Lower lobe of right lung (tissue), 2 donors: Measurements from ENCODE around the gene UPF2. TPM values are rescaled to one million over a fixed set of nuclear protein-coding genes. Genes with fewer than 3 reads are reported as not detected.

Experiments
- ATAC-seq, 2 donors: fragments of 200-7000 bp; cut with Tn5 transposase; one replicate each; pipeline ENCODE4 v1.9.1; 2020 to 2022; ENCODE audit warnings: mild to moderate bottlenecking in 2 of 2, moderate library complexity in 2 of 2
- DNase-seq: peaks from one replicate; pipeline ENCODE4 v3.0.0-alpha.2; 2020
- H3K27ac ChIP-seq: fragments of 200-600 bp; one replicate; pipeline ENCODE4 v1.8.0; 2022
- H3K27me3 ChIP-seq: fragments of 200-600 bp; one replicate; pipeline ENCODE4 v1.8.0; 2022; ENCODE audit warnings: low read depth
- H3K36me3 ChIP-seq: fragments of 200-600 bp; one replicate; pipeline ENCODE4 v1.8.0; 2022; ENCODE audit warnings: mild to moderate bottlenecking
- H3K4me1 ChIP-seq: fragments of 200-600 bp; one replicate; pipeline ENCODE4 v1.8.0; 2022
- H3K4me3 ChIP-seq: fragments of 200-600 bp; one replicate; pipeline ENCODE4 v1.8.0; 2022; ENCODE audit warnings: mild to moderate bottlenecking
- H3K9me3 ChIP-seq: fragments of 200-600 bp; one replicate; pipeline ENCODE4 v1.8.0; 2022
- CTCF ChIP-seq: fragments of 200-600 bp; IDR thresholded peaks from one replicate; pipeline ENCODE4 v1.8.0; 2022; ENCODE audit warnings: antibody characterized with exemption, mild to moderate bottlenecking
- intact Hi-C: fragments of 100-400 bp; cut with DNase I; formaldehyde crosslinking; loops from one replicate; pipeline ENCODE4 v1.11.0; 2022
- total RNA-seq: library from RNA; stranded (reverse); fragmentation: NEBNext Ultra II Directional; extraction: Animal tissue kit (Norgen Biotek cat#: 25700); gene quantifications from one replicate; pipeline ENCODE4 v1.2.1, GENCODE V29; 2021
- donor health status: DM: no; HTN: yes; CAD: no; lungs with severe emphysema.

The UPF2 gene
- total RNA-seq, 1 donor from 2014 or later, result 21.0 TPM

GRCh38 chr10:11909618-11910017, 133.0 kb downstream of the UPF2 start:
- Histone ChIP-seq H3K4me3 (no peak overlapping the region), H3K27me3 (no peaks in the 10 kb centered on the region), H3K27ac (no peak overlapping the region), H3K4me1 (no peaks in the 10 kb centered on the region), H3K36me3 (no peaks in the 10 kb centered on the region), H3K9me3 (no peaks in the 10 kb centered on the region)
- ATAC-seq, result peak; percentile 10 to 27
- intact Hi-C loops, result no loop called here
- DNase-seq, result no peak
- no peak for TF ChIP-seq CTCF

- TF ChIP-seq CTCF, result no peak
- Histone ChIP-seq H3K27ac (no peak overlapping the region), H3K9me3 (no peaks in the 10 kb centered on the region), H3K4me3 (no peak overlapping the region), H3K36me3 (no peaks in the 10 kb centered on the region), H3K27me3 (no peaks in the 10 kb centered on the region), H3K4me1 (no peaks in the 10 kb centered on the region)
- DNase-seq, result no peak
- intact Hi-C loops, result no loop called here
- no peak for ATAC-seq
Observed at GRCh38 chr10:11908991-11909390, 133.6 kb downstream of the UPF2 start.

- ATAC-seq (peak in 1 of 2 donors; percentile 15), DNase-seq (no peak)
Observed at GRCh38 chr10:11908536-11908935, 134.1 kb downstream of the UPF2 start.

GRCh38 chr10:11907914-11908313, 134.7 kb downstream of the UPF2 start:
- DNase-seq, result no peak

More at GRCh38 chr10:11908536-11908935, 134.1 kb downstream of the UPF2 start:
- H3K4me1 ChIP-seq, result no peaks in the 10 kb centered on the region
- intact Hi-C loops, result no loop called here
- H3K27ac ChIP-seq, result no peak overlapping the region
- H3K4me3 ChIP-seq, result no peak overlapping the region
- H3K9me3 ChIP-seq, result no peaks in the 10 kb centered on the region
- no peaks in the 10 kb centered on the region for H3K27me3 ChIP-seq
- no peaks in the 10 kb centered on the region for H3K36me3 ChIP-seq
- no peak for TF ChIP-seq CTCF

GRCh38 chr10:11906714-11907113, 135.9 kb downstream of the UPF2 start:
- intact Hi-C loops, result no loop called here
- no peak for DNase-seq

More at GRCh38 chr10:11907914-11908313, 134.7 kb downstream of the UPF2 start:
- H3K27ac ChIP-seq, result no peak overlapping the region
- ATAC-seq, result no peak
- H3K27me3 ChIP-seq, result no peaks in the 10 kb centered on the region
- no peak overlapping the region for H3K4me3 ChIP-seq
- no peak for TF ChIP-seq CTCF
- no peaks in the 10 kb centered on the region for H3K9me3 ChIP-seq
- no peaks in the 10 kb centered on the region for H3K36me3 ChIP-seq
- intact Hi-C loops, result no loop called here
- H3K4me1 ChIP-seq, result no peaks in the 10 kb centered on the region

More at GRCh38 chr10:11906714-11907113, 135.9 kb downstream of the UPF2 start:
- no peak for ATAC-seq
- TF ChIP-seq CTCF, result no peak
- Histone ChIP-seq H3K9me3 (no peaks in the 10 kb centered on the region), H3K4me3 (no peak overlapping the region), H3K4me1 (no peaks in the 10 kb centered on the region), H3K27me3 (no peaks in the 10 kb centered on the region), H3K36me3 (no peaks in the 10 kb centered on the region), H3K27ac (no peak overlapping the region)
